ENCODE data around the gene IDH1. TPM values are rescaled to one million over a fixed set of nuclear protein-coding genes. Genes with fewer than 3 reads are reported as not detected.

IDH1 gene
- total RNA-seq, 2 experiments from 2014 or later = 14.3 to 18.3 TPM

GRCh38 chr2:208207769-208208168, 47.1 kb downstream of the IDH1 start:
- Mint-ChIP-seq H3K36me3 (no peaks in the 10 kb centered on the region), H3K9me3 (no peaks in the 10 kb centered on the region), H3K27ac (no peak overlapping the region), H3K4me1 (peaks cover 5% of the 10 kb centered on the region), H3K4me3 (no peak overlapping the region), H3K27me3 (no peaks in the 10 kb centered on the region)
- DNase-seq = no peak

GRCh38 chr2:208204166-208204565, 50.7 kb downstream of the IDH1 start:
- Mint-ChIP-seq H3K9me3 (no peaks in the 10 kb centered on the region), H3K4me3 (no peak overlapping the region), H3K36me3 (no peaks in the 10 kb centered on the region), H3K4me1 (peaks cover 5% of the 10 kb centered on the region), H3K27ac (no peak overlapping the region), H3K27me3 (no peaks in the 10 kb centered on the region)
- DNase-seq = no peak

GRCh38 chr2:208195531-208195930, 59.3 kb downstream of the IDH1 start:
- DNase-seq = no peak
- H3K36me3 Mint-ChIP-seq = no peaks in the 10 kb centered on the region
- H3K27me3 Mint-ChIP-seq = no peaks in the 10 kb centered on the region
- no peaks in the 10 kb centered on the region for H3K9me3 Mint-ChIP-seq
- no peak overlapping the region for H3K4me3 Mint-ChIP-seq
- H3K27ac Mint-ChIP-seq = no peak overlapping the region
- H3K4me1 Mint-ChIP-seq = no peaks in the 10 kb centered on the region

- Mint-ChIP-seq H3K27ac (no peak overlapping the region), H3K9me3 (no peaks in the 10 kb centered on the region), H3K4me3 (no peak overlapping the region), H3K36me3 (no peaks in the 10 kb centered on the region), H3K27me3 (no peaks in the 10 kb centered on the region), H3K4me1 (no peaks in the 10 kb centered on the region)
- DNase-seq = no peak
These were observed 62.1 kb downstream of the IDH1 start for GRCh38 chr2:208192611-208193236.

GRCh38 chr2:208189810-208190503, 64.9 kb downstream of the IDH1 start, which contains the start of gene C2orf80:
Gene C2orf80 (minus strand): TSS chr2:208190030. CDS start chr2:208186986, 3,044 bp downstream.
- no peak for DNase-seq
- Mint-ChIP-seq H3K4me3 (no peak within 1 kb of the TSS), H3K27ac (no peak within 1 kb of the TSS), H3K4me1 (peaks cover 3% of the 10 kb centered on the region), H3K9me3 (no peaks in the 10 kb centered on the region), H3K36me3 (no peaks in the 10 kb centered on the region), H3K27me3 (no peaks in the 10 kb centered on the region)

- H3K27me3 Mint-ChIP-seq = no peaks in the 10 kb centered on the region
- no peaks in the 10 kb centered on the region for H3K9me3 Mint-ChIP-seq
- H3K4me1 Mint-ChIP-seq = peaks cover 3% of the 10 kb centered on the region
- no peak overlapping the region for H3K27ac Mint-ChIP-seq
- no peak overlapping the region for H3K4me3 Mint-ChIP-seq
- no peak for DNase-seq
- H3K36me3 Mint-ChIP-seq = no peaks in the 10 kb centered on the region
These were observed 65.6 kb downstream of the IDH1 start for GRCh38 chr2:208189069-208189809.

- DNase-seq = no peak
- H3K9me3 Mint-ChIP-seq = no peaks in the 10 kb centered on the region
- H3K27me3 Mint-ChIP-seq = peaks cover 11% of the 10 kb centered on the region
- no peak overlapping the region for H3K27ac Mint-ChIP-seq
- no peaks in the 10 kb centered on the region for H3K36me3 Mint-ChIP-seq
- H3K4me1 Mint-ChIP-seq = peaks cover 3% of the 10 kb centered on the region
- H3K4me3 Mint-ChIP-seq = no peak overlapping the region
These were observed 68.0 kb downstream of the IDH1 start for GRCh38 chr2:208186893-208187292.

- peaks cover 3% of the 10 kb centered on the region for H3K4me1 Mint-ChIP-seq
- DNase-seq = no peak
- H3K9me3 Mint-ChIP-seq = no peaks in the 10 kb centered on the region
- no peak overlapping the region for H3K27ac Mint-ChIP-seq
- H3K27me3 Mint-ChIP-seq = peaks cover 11% of the 10 kb centered on the region
- no peak overlapping the region for H3K4me3 Mint-ChIP-seq
- H3K36me3 Mint-ChIP-seq = no peaks in the 10 kb centered on the region
These were observed 68.4 kb downstream of the IDH1 start for GRCh38 chr2:208186465-208186864.

Other genes with a start within 250 kb of the IDH1 start
- 1 to 10 TPM; 4.5 to 4.8 TPM for gene PLEKHM3, start 229.5 kb downstream of the IDH1 start, total RNA-seq
- gene CRYGD, start 130.5 kb downstream of the IDH1 start, total RNA-seq = not detected
- gene CRYGC, start 125.2 kb downstream of the IDH1 start, total RNA-seq = not detected
- not detected for gene CRYGB, start 108.9 kb downstream of the IDH1 start, total RNA-seq
- not detected for gene CRYGA, start 91.5 kb downstream of the IDH1 start, total RNA-seq
- gene C2orf80, start 65.0 kb downstream of the IDH1 start, total RNA-seq = not detected
- 10 to 100 TPM; 13.5 to 13.6 TPM for gene PIKFYVE, start 11.2 kb upstream of the IDH1 start, total RNA-seq
- under 1 TPM in 1 of 2 experiments, not detected in 1; 0.08 TPM for gene PTH2R, start 151.7 kb upstream of the IDH1 start, total RNA-seq